SK-N-SH (cell line): ENCODE measurements around the gene PDIA5. TPM values are rescaled to one million over a fixed set of nuclear protein-coding genes. Genes with fewer than 3 reads are reported as not detected.

Experiments used
- CTCF ChIA-PET: fragments of 300-600, 350-600 bp; formaldehyde crosslinking; extraction: SDS; loops from one replicate; lab custom pipeline; 2021; lab: Yijun Ruan, JAX
- POLR2A ChIA-PET: fragments of 350-600 bp; sonication (Branson Sonifier 250); formaldehyde crosslinking; extraction: SDS; loops from one replicate; lab custom pipeline; 2020; ENCODE audit warnings: antibody characterized with exemption, inconsistent platforms; lab: Yijun Ruan, JAX
- DNase-seq: peaks from one replicate; pipeline ENCODE4 v3.0.0; 2012
- H2AFZ ChIP-seq: fragments of 200-600 bp; sonication (generic); 2 replicates; pipeline ENCODE4 v1.8.1; 2016; ENCODE audit warnings: antibody characterized with exemption, mild to moderate bottlenecking, low read depth
- H3F3A ChIP-seq: fragments of 200-600 bp; sonication (generic); replicated peaks from 2 replicates; pipeline ENCODE3; 2016; ENCODE audit warnings: antibody characterized with exemption, mild to moderate bottlenecking; ENCODE audit not compliant: insufficient read depth
- H3K27ac ChIP-seq, 2 experiments: fragments of 200-500 bp in 1 of 2; fragments of 200-600 bp in 1 of 2; sonication (Bioruptor generic) in 1 of 2; sonication (generic), shearing (Covaris generic) in 1 of 2; 2 replicates each; pipeline versions ENCODE4 v1.5.1 to v1.6.1; 2014 to 2016; ENCODE audit warnings: low read depth in 2 of 2, inconsistent platforms in 1 of 2, low read length in 1 of 2, mild to moderate bottlenecking in 1 of 2, mixed read lengths in 1 of 2
- H3K27me3 ChIP-seq: fragments of 200-600 bp; sonication (generic), shearing (Covaris generic); 2 replicates; pipeline ENCODE4 v1.6.1; 2016; ENCODE audit warnings: mixed run types; ENCODE audit not compliant: insufficient read depth
- H3K36me3 ChIP-seq, 2 experiments: fragments of 200-500 bp in 1 of 2; fragments of 200-600 bp in 1 of 2; sonication (Bioruptor generic) in 1 of 2; sonication (generic) in 1 of 2; replicated peaks in 1 of 2; 2 replicates each; pipeline versions ENCODE3 to v1.5.1; 2014 to 2016; ENCODE audit warnings: low read length in 1 of 2, mild to moderate bottlenecking in 1 of 2; ENCODE audit not compliant: insufficient read depth in 2 of 2, control insufficient read depth in 1 of 2
- H3K4me1 ChIP-seq, 2 experiments: fragments of 200-500 bp in 1 of 2; fragments of 200-600 bp in 1 of 2; sonication (Bioruptor generic) in 1 of 2; sonication (generic), shearing (Covaris generic) in 1 of 2; 2 replicates each; pipeline versions ENCODE4 v1.5.1 to v1.6.1; 2014 to 2016; ENCODE audit warnings: low read depth in 1 of 2, low read length in 1 of 2, mixed run types in 1 of 2; ENCODE audit not compliant: insufficient read depth in 2 of 2, control insufficient read depth in 1 of 2
- H3K4me2 ChIP-seq: fragments of 200-600 bp; sonication (generic), shearing (Covaris generic); 2 replicates; pipeline ENCODE4 v1.6.1; 2017; ENCODE audit warnings: mixed run types
- H3K4me3 ChIP-seq, 2 experiments: fragments of 200-500 bp in 1 of 2; fragments of 200-600 bp in 1 of 2; sonication (Bioruptor generic) in 1 of 2; sonication (generic), shearing (Covaris generic) in 1 of 2; 2 replicates each; pipeline versions ENCODE4 v1.5.1 to v1.8.1; 2014 to 2016; ENCODE audit warnings: low read depth in 2 of 2, inconsistent platforms in 1 of 2, low read length in 1 of 2, mild to moderate bottlenecking in 1 of 2, mixed read lengths in 1 of 2, moderate library complexity in 1 of 2
- H3K79me2 ChIP-seq: fragments of 200-600 bp; sonication (generic); 2 replicates; pipeline ENCODE4 v1.8.1; 2017; ENCODE audit warnings: mild to moderate bottlenecking; ENCODE audit not compliant: insufficient read depth
- H3K9ac ChIP-seq: fragments of 200-600 bp; sonication (generic); 2 replicates; pipeline ENCODE4 v1.6.1; 2017; ENCODE audit warnings: mixed run types
- H3K9me2 ChIP-seq: fragments of 200-600 bp; sonication (generic); 2 replicates; pipeline ENCODE4 v1.6.1; 2017; ENCODE audit warnings: mixed run types
- H3K9me3 ChIP-seq: fragments of 200-600 bp; sonication (generic); 2 replicates; pipeline ENCODE4 v1.6.1; 2017; ENCODE audit warnings: mixed run types, mild to moderate bottlenecking, moderate library complexity
- H4K20me1 ChIP-seq: fragments of 200-600 bp; sonication (generic); 2 replicates; pipeline ENCODE4 v1.6.1; 2017; ENCODE audit warnings: mild to moderate bottlenecking, mixed run types; ENCODE audit not compliant: insufficient read depth
- CHD2 ChIP-seq: fragments of 150-350 bp; IDR thresholded peaks from 2 replicates; pipeline ENCODE4 v1.6.1; 2018; ENCODE audit warnings: low read length; ENCODE audit not compliant: partially characterized antibody
- ELF1 ChIP-seq: IDR thresholded peaks from 2 replicates; pipeline ENCODE4 v1.4.0; 2012
- EP300 ChIP-seq, 2 experiments: IDR thresholded peaks; 2 replicates each; pipeline versions ENCODE4 v1.4.0 to v1.6.1; 2012; ENCODE audit warnings: borderline replicate concordance in 1 of 2, low read depth in 1 of 2, low read length in 1 of 2
- EZH2phosphoT487 ChIP-seq: fragments of 200-600 bp; sonication (generic); IDR thresholded peaks from 2 replicates; pipeline ENCODE4 v1.6.1; 2017; ENCODE audit warnings: low read depth, mixed run types, mild to moderate bottlenecking, antibody characterized with exemption, moderate library complexity, borderline replicate concordance
- FOXM1 ChIP-seq: IDR thresholded peaks from 2 replicates; pipeline ENCODE4 v1.4.0; 2012; ENCODE audit warnings: low read depth, mild to moderate bottlenecking
- GABPA ChIP-seq: IDR thresholded peaks from 2 replicates; pipeline ENCODE4 v1.4.0; 2012; ENCODE audit warnings: low read depth, mild to moderate bottlenecking
- GATA2 ChIP-seq: sonication (generic); formaldehyde crosslinking; IDR thresholded peaks from 2 replicates; pipeline ENCODE4 v1.5.0; 2020; ENCODE audit warnings: mild to moderate bottlenecking, missing genetic modification reagents
- MXI1 ChIP-seq: IDR thresholded peaks from 2 replicates; pipeline ENCODE4 v1.6.1; 2012; ENCODE audit warnings: mild to moderate bottlenecking, low read depth, low read length, improper control_type of control experiment
- POLR2AphosphoS5 ChIP-seq: IDR thresholded peaks from 2 replicates; pipeline ENCODE4 v1.6.1; 2012; ENCODE audit warnings: low read depth, low read length
- RAD21 ChIP-seq: IDR thresholded peaks from 2 replicates; pipeline ENCODE4 v1.6.1; 2012; ENCODE audit warnings: mild to moderate bottlenecking, low read length
- RCOR1 ChIP-seq: fragments of 150-350 bp; IDR thresholded peaks from 2 replicates; pipeline ENCODE4 v1.6.1; 2017; ENCODE audit warnings: antibody characterized with exemption, low read length
- RXRA ChIP-seq: IDR thresholded peaks from 2 replicates; pipeline ENCODE4 v1.4.0; 2012; ENCODE audit warnings: low read depth, mild to moderate bottlenecking, borderline replicate concordance
- SIN3A ChIP-seq: IDR thresholded peaks from 2 replicates; pipeline ENCODE4 v1.6.1; 2012; ENCODE audit warnings: low read depth, mild to moderate bottlenecking, low read length, moderate library complexity, borderline replicate concordance
- SMC3 ChIP-seq: IDR thresholded peaks from 2 replicates; pipeline ENCODE4 v1.6.1; 2012; ENCODE audit warnings: low read depth, low read length, improper control_type of control experiment
- TEAD4 ChIP-seq: IDR thresholded peaks from 2 replicates; pipeline ENCODE4 v1.4.0; 2012; ENCODE audit warnings: mild to moderate bottlenecking, borderline replicate concordance; ENCODE audit not compliant: insufficient read depth
- YY1 ChIP-seq: IDR thresholded peaks from 2 replicates; pipeline ENCODE4 v1.4.0; 2012; ENCODE audit warnings: low read depth, mild to moderate bottlenecking
- WGBS: methylation state at CpG from one replicate; pipeline ENCODE4 v1.1.6; 2017; ENCODE audit warnings: low lambda C conversion rate; 5-methylcytosine and 5-hydroxymethylcytosine counted together
- polyA plus RNA-seq, 3 experiments: library from polyadenylated mRNA; depleted of rRNA; stranded (reverse); fragments of >200 nt; gene quantifications; 2 replicates each; pipeline ENCODE4 v1.2.3, GENCODE V29; 2012
- TF ChIP-seq, protein P1 (sequence below): fragments of 150-350 bp; IDR thresholded peaks from 2 replicates; pipeline ENCODE4 v1.6.1; 2017; ENCODE audit warnings: antibody characterized with exemption, low read length, low read depth, borderline replicate concordance
- TF ChIP-seq, protein P2 (sequence below): IDR thresholded peaks from 2 replicates; pipeline ENCODE4 v1.4.0; 2012; ENCODE audit warnings: low read depth
- TF ChIP-seq, protein P3 (sequence below): IDR thresholded peaks from 2 replicates; pipeline ENCODE4 v1.4.0; 2012; ENCODE audit warnings: low read depth, borderline replicate concordance
- TF ChIP-seq, protein P4 (sequence below): fragments of 200-600 bp; sonication (generic); IDR thresholded peaks from 2 replicates; pipeline ENCODE4 v1.6.1; 2017; ENCODE audit warnings: antibody characterized with exemption, mild to moderate bottlenecking, moderate library complexity

PDIA5 gene
- polyA plus RNA-seq, 1 of the 3 experiments (the other 2 are of a cell fraction): 28.6 TPM

DNA sequence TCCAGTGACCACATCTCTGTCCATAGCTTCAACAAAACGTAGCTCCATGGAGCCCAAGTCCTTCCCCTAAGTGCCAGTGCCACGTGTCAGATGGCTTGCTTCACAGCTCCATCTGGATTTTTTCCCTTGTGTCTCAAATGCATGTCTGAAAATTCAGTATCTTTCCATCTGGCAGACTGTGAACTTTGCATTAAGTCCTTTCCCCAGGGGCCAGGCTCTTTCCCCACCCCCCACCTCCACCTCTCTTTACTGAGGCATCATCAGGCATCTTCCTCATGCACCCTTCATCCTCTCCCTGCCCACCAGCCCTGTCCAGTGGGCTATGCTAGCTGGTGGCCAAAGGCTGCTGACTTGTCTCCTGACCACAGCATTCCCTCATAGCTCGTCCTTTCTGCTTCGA lies 53.7 kb downstream of the PDIA5 start:
- Histone ChIP-seq H2AFZ (no peak overlapping the region), H3K4me3 (no peak overlapping the region), H3K79me2 (no peaks in the 10 kb centered on the region), H3K27me3 (no peaks in the 10 kb centered on the region), H3K9me2 (no peaks in the 10 kb centered on the region), H3K9me3 (no peaks in the 10 kb centered on the region), H3K36me3 (peaks cover 9 to 48% of the 10 kb centered on the region in 2 experiments), H3F3A (no peaks in the 10 kb centered on the region), H3K27ac (no peak overlapping the region; a peak in 1 of 4 replicates), H3K4me2 (no peak overlapping the region), H3K4me1 (peaks cover 4 to 19% of the 10 kb centered on the region in 2 experiments; a peak in 1 of 4 replicates), H4K20me1 (no peaks in the 10 kb centered on the region), H3K9ac (no peak overlapping the region)
- WGBS: 87% methylated on average over 4 of the region's 4 CpGs
- DNase-seq: peak; percentile 36
- TF ChIP-seq YY1: no peak
- no peak for TF ChIP-seq SIN3A
- TF ChIP-seq RXRA: no peak
- ChIA-PET POLR2A (interaction anchor here (1.0 kb wide), 1 partner anchor 9 kb away, joined by 3 read pairs; no protein-coding TSS in a partner anchor), CTCF (interaction anchor here (0.9 to 1.6 kb wide), 2 partner anchors 50 to 177 kb away, joined by 3 to 4 read pairs; no protein-coding TSS in a partner anchor)

DNA sequence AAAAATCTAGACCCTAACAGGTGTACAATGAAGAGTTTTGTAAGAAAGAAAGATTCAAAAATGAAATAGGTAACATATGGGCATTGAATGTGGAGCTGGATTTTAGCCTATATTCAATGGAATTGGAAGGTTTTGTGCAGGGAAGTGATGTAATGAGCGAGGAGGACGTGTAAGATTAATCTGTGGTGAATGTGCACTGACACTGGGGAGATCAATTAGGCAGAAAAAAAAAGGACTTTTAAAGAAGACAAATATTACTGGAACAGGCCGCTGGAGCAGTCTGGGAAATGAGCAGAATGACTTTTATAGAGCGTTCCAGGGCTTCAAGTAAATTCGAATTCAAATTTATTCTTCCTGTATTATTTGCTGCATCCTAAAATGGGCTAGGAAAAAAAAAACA lies 55.2 kb downstream of the PDIA5 start:
- H4K20me1 ChIP-seq: no peaks in the 10 kb centered on the region
- POLR2A ChIA-PET: no interaction called here
- no peaks in the 10 kb centered on the region for H3K9me2 ChIP-seq
- no peak for DNase-seq
- TF ChIP-seq, protein P1, sequence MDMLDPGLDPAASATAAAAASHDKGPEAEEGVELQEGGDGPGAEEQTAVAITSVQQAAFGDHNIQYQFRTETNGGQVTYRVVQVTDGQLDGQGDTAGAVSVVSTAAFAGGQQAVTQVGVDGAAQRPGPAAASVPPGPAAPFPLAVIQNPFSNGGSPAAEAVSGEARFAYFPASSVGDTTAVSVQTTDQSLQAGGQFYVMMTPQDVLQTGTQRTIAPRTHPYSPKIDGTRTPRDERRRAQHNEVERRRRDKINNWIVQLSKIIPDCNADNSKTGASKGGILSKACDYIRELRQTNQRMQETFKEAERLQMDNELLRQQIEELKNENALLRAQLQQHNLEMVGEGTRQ: no peak
- no peak for TF ChIP-seq MXI1
- TF ChIP-seq GABPA: no peak
- no peak for TF ChIP-seq EZH2phosphoT487
- TF ChIP-seq POLR2AphosphoS5: no peak
- TF ChIP-seq RXRA: no peak
- TF ChIP-seq RCOR1: no peak
- no peak for TF ChIP-seq EP300 (IDR thresholded peaks at IDR 0.05; ENCODE audit: borderline replicate concordance in 1 of 2, low read depth in 1 of 2, low read length in 1 of 2)
- TF ChIP-seq FOXM1: no peak
- TF ChIP-seq ELF1: no peak
- TF ChIP-seq, protein P2, sequence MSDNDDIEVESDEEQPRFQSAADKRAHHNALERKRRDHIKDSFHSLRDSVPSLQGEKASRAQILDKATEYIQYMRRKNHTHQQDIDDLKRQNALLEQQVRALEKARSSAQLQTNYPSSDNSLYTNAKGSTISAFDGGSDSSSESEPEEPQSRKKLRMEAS: no peak
- TF ChIP-seq RAD21: no peak
- TF ChIP-seq, protein P3, sequence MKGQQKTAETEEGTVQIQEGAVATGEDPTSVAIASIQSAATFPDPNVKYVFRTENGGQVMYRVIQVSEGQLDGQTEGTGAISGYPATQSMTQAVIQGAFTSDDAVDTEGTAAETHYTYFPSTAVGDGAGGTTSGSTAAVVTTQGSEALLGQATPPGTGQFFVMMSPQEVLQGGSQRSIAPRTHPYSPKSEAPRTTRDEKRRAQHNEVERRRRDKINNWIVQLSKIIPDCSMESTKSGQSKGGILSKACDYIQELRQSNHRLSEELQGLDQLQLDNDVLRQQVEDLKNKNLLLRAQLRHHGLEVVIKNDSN: no peak
- TF ChIP-seq, protein P4, sequence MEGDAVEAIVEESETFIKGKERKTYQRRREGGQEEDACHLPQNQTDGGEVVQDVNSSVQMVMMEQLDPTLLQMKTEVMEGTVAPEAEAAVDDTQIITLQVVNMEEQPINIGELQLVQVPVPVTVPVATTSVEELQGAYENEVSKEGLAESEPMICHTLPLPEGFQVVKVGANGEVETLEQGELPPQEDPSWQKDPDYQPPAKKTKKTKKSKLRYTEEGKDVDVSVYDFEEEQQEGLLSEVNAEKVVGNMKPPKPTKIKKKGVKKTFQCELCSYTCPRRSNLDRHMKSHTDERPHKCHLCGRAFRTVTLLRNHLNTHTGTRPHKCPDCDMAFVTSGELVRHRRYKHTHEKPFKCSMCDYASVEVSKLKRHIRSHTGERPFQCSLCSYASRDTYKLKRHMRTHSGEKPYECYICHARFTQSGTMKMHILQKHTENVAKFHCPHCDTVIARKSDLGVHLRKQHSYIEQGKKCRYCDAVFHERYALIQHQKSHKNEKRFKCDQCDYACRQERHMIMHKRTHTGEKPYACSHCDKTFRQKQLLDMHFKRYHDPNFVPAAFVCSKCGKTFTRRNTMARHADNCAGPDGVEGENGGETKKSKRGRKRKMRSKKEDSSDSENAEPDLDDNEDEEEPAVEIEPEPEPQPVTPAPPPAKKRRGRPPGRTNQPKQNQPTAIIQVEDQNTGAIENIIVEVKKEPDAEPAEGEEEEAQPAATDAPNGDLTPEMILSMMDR: no peak
- no peak for TF ChIP-seq GATA2 (CRISPR knock-in tag)
- TF ChIP-seq SMC3: no peak
- no peak for TF ChIP-seq CHD2
- TF ChIP-seq TEAD4: no peak
- TF ChIP-seq YY1: no peak
- H3K79me2 ChIP-seq: no peaks in the 10 kb centered on the region
- no peaks in the 10 kb centered on the region for H3K9me3 ChIP-seq
- no peak overlapping the region for H3K4me3 ChIP-seq
- 74% methylated on average over 5 of the region's 5 CpGs for WGBS
- H3K9ac ChIP-seq: no peak overlapping the region
- H3K4me1 ChIP-seq: peaks cover 4 to 21% of the 10 kb centered on the region in 2 experiments; a peak in 1 of 4 replicates
- H3F3A ChIP-seq: no peaks in the 10 kb centered on the region
- no peak overlapping the region for H3K4me2 ChIP-seq
- H3K36me3 ChIP-seq: peaks cover 10 to 43% of the 10 kb centered on the region in 2 experiments
- no peak overlapping the region for H3K27ac ChIP-seq
- H3K27me3 ChIP-seq: no peaks in the 10 kb centered on the region
- no peak overlapping the region for H2AFZ ChIP-seq
- CTCF ChIA-PET: no interaction called here
